Activated T-cell treated with anti-CD3 and anti-CD28 coated beads, Interleukin-2, amount 50 U/mL, for 1 hour (primary cell): Measurements from ENCODE around the gene DGCR8.

Source experiments
- DNase-seq: peaks from one replicate; pipeline ENCODE4 v3.0.0-alpha.2; 2020

Gene DGCR8

GRCh38 chr22:20093418-20094196 lies 13.6 kb downstream of the DGCR8 start:
- DNase-seq = no peak

GRCh38 chr22:20094197-20094807 lies 14.3 kb downstream of the DGCR8 start:
- DNase-seq = no peak

DNA sequence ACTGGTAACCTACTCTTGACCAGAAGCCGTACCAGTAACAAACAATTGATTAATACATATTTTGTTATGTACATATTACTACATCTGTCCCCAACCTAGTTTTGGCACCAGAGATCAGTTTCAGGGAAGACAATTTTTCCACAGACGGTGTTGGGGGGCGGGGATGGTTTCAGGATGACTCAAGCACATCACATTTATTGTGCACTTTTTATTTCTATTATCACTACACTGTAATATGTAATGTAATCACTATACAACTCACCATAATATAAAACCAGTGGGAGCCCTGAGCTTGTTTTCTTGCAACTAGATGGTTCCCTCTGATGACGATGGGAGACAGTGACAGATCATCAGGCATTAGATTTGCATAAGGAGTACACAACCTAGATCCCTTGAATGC lies 15.5 kb downstream of the DGCR8 start:
- no peak for DNase-seq

DNA sequence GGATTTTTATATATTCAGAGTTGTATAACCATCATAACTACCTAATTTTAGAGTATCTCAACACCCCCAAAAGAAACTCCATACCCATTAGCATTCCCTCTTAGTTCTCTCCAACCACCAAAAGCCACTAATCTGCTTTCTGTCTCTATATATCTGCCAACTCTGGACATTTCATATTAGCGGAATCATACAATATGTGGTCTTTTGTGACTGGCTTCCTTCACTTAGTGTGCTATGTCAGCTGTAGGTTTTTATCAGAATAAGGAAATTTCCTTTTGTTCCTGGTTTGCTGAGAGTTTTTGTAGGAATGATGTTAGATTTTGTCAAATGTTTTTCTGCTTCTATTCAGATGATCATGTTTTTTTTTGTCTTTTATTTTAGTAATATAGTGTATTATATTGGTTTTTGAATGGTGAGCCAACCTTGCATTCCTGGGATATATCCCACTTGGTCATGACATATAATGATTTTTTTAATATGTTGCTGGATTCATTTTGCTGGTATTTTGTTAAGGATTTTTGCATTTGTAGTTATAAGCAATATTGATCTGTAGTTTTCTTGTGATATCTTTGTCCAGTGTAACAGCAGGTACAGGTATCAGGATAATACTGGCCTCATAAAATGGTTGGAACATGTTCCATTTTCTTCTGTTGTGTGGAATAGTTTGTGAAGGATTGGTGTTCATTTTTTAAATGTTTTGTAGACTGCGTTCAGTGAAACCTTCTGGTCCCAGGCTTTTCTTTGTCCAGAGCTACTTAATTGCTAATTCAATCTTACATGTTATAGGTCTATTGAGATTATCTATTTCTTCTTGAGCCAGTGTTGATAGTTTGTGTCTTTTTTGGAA lies 16.8 kb downstream of the DGCR8 start:
- DNase-seq = no peak

DNA sequence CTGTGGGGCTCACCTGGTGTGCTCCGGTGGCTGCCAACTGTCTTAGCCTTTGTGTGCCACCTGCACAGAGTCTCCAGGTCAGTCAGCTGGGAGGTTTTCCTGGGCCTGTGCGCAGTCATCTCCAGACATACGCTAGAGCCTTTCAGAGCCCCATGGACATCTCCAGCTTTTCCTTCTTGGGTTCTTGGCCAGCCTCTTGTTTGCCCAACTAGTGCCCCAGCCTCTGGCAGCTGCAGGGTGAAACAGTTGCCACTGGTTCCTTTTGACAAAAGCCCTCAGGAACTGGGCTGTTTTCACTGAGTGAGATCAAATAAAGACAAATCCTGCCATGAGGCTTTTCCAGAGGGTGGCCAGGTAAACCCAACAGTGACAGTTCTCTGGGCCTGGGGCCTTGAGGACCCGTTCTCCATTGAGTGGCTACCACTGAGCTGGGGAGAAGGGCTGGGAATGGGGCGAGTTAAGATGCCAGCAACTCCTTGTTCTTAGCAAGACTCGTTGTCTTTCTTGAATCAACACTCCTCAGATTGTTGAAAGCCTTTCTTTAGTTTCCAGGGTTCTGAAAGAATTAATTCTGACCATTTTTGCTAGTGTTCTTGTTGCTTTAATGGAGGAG lies 19.2 kb downstream of the DGCR8 start:
- no peak for DNase-seq

DNA sequence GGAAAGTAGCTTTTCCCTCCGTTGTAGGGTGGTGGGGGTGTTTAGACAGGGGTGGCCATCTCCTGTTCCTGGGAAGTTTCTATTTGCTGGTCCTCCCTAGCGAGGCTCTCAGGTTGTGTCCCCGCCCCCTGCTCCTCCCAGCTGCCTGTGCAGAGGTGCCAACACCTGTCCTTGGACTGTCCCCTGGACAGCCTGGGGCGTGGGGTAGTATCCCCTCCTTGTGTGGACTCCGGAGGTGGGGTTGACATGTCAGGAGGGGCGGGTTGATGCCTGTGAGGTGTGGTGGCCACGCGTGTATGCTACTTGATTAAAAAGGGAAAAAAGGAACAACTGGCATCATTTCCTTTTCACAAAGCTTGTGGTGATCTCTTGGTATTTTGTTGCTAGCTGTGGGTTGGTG lies 21.6 kb downstream of the DGCR8 start:
- no peak for DNase-seq

- no peak for DNase-seq
These were observed 22.3 kb downstream of the DGCR8 start for GRCh38 chr22:20102203-20102780.

DNA sequence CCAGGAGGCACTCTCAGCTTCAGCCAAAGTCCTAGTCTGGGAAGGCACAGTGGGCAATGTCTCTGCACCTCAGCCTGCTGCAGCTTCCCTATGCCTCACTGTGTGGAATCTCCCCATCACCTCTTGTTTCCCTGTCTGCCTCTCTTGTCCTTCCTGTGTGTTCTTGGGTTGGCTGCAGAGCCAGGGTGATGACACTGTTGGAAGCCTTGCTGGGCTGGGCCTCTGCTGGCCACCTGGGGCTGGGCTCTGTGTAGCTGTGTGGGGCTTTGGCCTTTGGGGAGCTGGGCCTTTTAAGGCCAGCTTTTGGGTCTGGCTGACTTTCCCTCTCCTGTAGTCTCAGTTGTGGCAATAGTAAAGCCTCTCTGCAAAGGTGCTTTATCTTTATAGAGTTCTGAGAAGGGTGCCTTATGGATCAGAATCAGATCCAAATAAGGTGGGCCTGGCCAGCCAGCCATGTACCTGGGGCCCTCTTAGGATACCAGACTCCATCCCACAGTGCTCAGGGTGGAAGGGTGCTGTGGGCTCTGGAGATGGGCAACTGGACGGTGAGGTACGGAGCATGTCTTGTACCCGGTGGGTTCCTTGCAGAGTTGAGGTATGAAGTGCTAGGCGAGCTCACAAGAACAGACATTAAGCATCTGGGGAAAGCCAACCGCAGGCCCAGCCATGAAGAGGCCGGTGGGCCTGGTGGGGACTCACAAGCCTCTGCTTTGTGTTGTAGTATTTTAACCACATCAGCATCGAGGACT lies 25.6 kb downstream of the DGCR8 start:
- DNase-seq = no peak

DNA sequence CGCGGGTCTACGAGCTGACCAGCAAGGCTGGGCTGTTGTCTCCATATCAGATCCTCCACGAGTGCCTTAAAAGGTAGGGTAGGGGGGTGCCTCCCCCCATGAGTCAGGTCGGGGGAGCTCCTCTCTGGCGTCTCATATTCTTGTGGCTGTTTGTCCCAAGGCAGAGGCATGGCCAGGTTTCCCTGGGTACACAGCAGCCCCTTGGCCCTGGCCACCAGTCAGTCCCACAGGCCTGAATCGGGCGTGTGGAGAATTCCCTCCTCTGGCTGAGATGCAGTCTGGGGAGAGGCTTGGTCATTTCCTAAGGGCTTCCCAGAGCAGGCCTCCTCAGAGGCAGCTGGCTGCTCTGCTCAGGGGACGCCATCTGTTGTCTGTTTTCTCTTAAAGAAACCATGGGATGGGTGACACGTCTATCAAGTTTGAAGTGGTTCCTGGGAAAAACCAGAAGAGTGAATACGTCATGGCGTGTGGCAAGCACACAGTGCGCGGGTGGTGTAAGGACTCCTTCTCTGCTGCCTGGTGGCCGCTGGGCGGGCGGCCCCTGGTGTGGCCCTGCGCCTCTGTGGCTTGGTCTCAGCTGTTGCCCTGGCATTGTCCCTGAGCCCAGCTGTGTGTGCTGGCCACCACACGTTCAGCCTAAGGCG lies 26.3 kb downstream of the DGCR8 start:
- no peak for DNase-seq

- no peak for DNase-seq
These were observed 26.8 kb downstream of the DGCR8 start for GRCh38 chr22:20106849-20107237.

GRCh38 chr22:20107471-20107901 lies 27.4 kb downstream of the DGCR8 start:
- DNase-seq = no peak

GRCh38 chr22:20107951-20108756 lies 28.1 kb downstream of the DGCR8 start:
- no peak for DNase-seq

- DNase-seq = no peak
These were observed 28.8 kb downstream of the DGCR8 start for GRCh38 chr22:20108757-20109230.

DNA sequence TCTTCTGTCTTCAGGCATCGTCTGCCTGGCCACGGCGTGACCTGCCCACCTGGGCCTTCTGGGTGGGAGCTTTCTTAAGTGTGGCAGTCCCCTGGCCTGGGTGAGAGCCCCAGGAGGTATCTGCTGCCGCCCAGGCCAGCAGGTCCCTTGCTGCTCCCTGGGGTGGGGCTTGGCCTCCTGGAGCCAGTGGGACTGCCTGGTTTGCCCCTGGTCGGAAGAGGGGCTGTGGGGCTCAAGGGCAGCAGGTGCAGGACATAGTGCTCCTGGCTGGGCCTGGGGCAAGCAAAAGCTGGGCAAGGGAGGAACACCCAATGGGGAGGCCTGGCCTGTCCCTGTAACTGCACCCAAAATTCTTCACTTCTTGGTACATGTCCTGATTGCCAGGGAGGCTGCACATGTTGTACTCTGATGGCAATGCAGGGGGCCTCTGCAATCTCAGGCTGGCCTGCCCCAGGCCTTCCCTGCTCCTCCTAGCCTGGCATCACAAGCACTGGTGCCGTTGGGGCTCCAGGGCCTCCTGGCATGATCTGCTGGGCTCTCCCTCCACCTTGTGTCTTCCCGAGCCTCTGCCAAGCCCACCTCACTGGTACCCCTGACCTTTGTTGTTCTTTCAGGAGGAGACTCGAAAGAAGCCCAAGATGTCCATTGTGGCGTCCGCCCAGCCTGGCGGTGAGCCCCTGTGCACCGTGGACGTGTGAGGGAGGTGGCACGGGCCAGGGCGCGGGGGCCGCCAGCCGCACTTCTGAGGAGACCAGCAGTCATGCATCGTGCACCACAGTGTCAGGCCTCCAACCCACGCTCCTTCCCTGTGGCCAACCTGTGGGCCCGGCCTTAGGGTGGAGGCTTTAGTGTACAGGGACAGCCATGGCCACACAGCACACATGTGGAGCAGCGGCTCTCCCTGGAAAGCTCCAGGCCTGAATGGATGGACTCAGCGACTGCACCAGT lies 29.6 kb downstream of the DGCR8 start:
- DNase-seq = no peak

GRCh38 chr22:20110359-20110985 lies 30.4 kb downstream of the DGCR8 start:
- no peak for DNase-seq

- DNase-seq = no peak
These were observed 31.1 kb downstream of the DGCR8 start for GRCh38 chr22:20111045-20111688.

DNA sequence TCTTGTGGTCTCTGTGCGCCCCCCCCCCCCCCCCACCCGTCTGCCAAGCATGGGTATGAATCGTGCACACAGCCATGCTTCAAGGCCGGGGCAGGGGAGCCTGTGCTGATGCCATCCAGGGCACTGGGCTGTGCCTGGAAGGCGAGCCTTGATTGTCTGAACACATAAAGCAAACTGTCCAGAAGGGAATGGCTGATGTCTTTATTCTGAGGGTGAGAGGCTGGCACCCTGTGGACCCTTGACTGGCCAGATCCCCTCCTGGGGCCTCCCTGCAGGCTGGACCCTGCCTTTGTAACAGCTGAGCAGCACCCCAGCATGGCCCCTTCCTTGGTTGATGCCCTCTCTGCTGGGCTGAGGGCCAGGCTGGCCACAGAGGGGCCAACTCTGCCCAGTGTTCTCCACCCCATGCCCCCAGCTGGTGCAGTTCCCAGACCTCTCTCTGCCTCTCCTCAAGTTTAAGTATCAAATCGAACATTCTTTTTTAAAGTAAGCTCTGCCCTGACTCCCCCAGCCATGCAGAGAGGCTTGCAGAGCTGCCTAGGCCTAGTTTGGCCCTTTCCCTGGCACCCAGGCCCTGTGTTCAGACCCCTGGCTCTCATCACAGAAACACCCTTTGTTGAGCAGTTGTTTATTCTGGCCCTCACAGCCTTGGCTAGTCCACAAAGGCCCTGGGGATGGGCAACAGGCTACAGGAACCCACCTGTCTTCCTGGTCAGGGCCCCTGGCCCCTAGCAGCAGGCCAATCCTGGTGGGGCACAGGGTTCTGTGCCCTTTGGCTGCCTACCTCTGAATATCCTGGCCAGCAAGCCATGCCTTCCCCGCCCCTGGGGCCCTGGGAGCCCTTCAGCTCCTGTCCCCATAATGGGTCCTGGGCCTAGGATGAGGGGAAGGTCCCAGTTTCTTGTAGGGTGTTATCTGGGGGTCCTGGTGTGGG lies 31.9 kb downstream of the DGCR8 start:
- DNase-seq = no peak
